Calu3 (cell line): Measurements from ENCODE around the gene NARS2. TPM values are rescaled to one million over a fixed set of nuclear protein-coding genes. Genes with fewer than 3 reads are reported as not detected.

Experiments
- BruUV-seq: library from RNA; stranded (reverse); fragments of 400-500 nt; replicated peaks from 2 replicates; lab custom pipeline; 2021; lab: Mats Ljungman, UMichigan
- CTCF ChIA-PET: fragments of 300-600 bp; sonication (Branson Sonifier 250); formaldehyde crosslinking; loops from one replicate; lab custom pipeline; 2022; ENCODE audit warnings: antibody characterized with exemption; lab: Charles Lee
- DNase-seq: peaks from one replicate; pipeline ENCODE4 v3.0.0; 2022
- H3K27ac Mint-ChIP-seq: one replicate; pipeline ENCODE4 v1.8.0; 2022; ENCODE audit warnings: mixed read lengths; ENCODE audit not compliant: unreplicated experiment
- H3K27me3 Mint-ChIP-seq: one replicate; pipeline ENCODE4 v1.8.0; 2022; ENCODE audit warnings: mixed read lengths; ENCODE audit not compliant: unreplicated experiment
- H3K36me3 Mint-ChIP-seq: one replicate; pipeline ENCODE4 v1.8.0; 2022; ENCODE audit warnings: mild to moderate bottlenecking, moderate library complexity, mixed read lengths; ENCODE audit not compliant: insufficient read depth, unreplicated experiment
- H3K4me1 Mint-ChIP-seq: one replicate; pipeline ENCODE4 v1.8.0; 2022; ENCODE audit warnings: mild to moderate bottlenecking, low read depth, mixed read lengths; ENCODE audit not compliant: unreplicated experiment
- H3K4me3 Mint-ChIP-seq: one replicate; pipeline ENCODE4 v1.8.0; 2022; ENCODE audit warnings: mild to moderate bottlenecking, low read depth, moderate library complexity, mixed read lengths; ENCODE audit not compliant: unreplicated experiment
- H3K9me3 Mint-ChIP-seq: one replicate; pipeline ENCODE4 v1.8.0; 2022; ENCODE audit warnings: low read depth, mixed read lengths; ENCODE audit not compliant: unreplicated experiment
- CTCF ChIP-seq: fragments of 200-600 bp; IDR thresholded peaks from one replicate; pipeline ENCODE4 v1.8.0; 2022; ENCODE audit warnings: antibody characterized with exemption; ENCODE audit not compliant: unreplicated experiment
- intact Hi-C: fragments of 100-400 bp; cut with micrococcal nuclease; formaldehyde crosslinking; loops from one replicate; pipeline ENCODE4 v1.10.0; 2022; ENCODE audit not compliant: unreplicated experiment
- total RNA-seq: library from RNA; stranded (reverse); gene quantifications from 2 replicates; pipeline ENCODE4 v1.2.3, GENCODE V29; 2022

Gene NARS2
- total RNA-seq, 1 experiment from 2014 or later: 17.8 TPM

DNA sequence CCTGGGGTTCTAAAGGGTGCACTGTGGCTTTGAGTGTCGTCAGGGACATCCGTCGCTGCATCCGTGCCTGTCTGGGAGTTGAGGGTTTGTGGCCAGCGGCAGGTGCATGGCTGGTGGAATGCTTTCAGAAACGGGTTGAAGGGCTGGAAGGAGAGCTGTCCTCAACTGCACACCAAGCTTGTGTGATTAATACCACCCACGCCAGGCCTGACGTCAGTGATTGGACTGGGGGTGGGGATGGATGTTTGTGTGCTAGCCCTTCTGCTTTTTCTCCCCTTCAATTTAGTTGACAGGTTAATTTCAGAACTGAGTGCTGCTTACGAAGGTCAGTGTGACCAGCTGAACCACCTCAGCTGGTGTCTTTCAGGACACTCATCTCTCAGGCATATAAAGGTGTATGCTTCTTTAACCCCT, 153.9 kb downstream of the NARS2 start:
- intact Hi-C loops: no loop called here
- no TSS peak for BruUV-seq
- Mint-ChIP-seq H3K9me3 (no peaks in the 10 kb centered on the region), H3K4me1 (peaks cover 32% of the 10 kb centered on the region), H3K4me3 (no peak overlapping the region), H3K27me3 (peaks cover 7% of the 10 kb centered on the region), H3K36me3 (peaks cover 21% of the 10 kb centered on the region), H3K27ac (no peak overlapping the region)
- CTCF ChIA-PET: interaction anchor here (0.7 kb wide), 1 partner anchor 192 kb away, joined by 3 read pairs; no protein-coding TSS in a partner anchor
- TF ChIP-seq CTCF: no peak
- DNase-seq: no peak

DNA sequence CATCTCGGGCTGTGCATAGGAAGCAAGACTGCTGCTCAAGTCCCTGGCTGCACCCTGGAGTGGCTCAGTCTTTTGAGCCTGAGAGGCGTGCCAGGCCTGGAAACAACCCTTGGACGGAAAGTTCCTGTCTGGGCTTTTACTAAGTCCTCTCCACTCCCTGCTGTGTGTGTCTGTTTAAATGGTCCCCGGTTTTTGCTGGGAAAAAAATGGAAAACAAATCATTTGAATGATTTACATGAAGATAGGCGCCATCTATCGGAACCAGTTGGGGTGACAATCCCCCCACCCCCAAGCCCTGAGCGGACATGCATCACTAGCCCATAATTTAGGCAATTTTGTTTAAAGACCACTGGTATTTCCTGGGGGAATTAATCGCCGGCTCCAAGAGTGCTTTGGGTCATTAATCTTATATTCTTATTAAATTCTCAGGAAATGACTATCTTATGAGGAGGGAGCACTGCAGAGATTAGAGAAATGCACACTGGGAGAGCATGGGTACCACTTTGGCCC, 154.4 kb downstream of the NARS2 start:
- peaks cover 21% of the 10 kb centered on the region for H3K36me3 Mint-ChIP-seq
- BruUV-seq: no TSS peak

DNA sequence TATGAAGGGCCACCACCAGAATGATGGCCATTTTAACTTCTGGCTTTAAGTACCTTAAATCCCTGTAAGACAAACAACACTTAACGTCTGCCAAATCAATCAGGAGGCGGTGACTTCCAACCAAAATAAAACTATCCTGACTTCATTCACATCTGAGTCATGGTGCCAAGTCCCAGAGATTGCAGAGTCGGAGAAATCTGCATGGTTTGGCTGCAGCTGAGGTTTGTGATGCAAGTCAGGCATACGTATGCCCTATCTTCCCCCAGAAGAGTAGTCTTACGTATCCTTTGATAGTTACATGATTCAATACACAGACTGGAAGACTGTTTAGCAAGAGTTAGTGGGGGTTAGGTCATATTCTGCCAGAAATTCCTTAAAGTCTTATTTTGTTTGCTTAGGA, 155.3 kb downstream of the NARS2 start:
- peak overlapping the region; percentile 93 for H3K4me3 Mint-ChIP-seq
- DNase-seq: no peak
- intact Hi-C loops: loop anchor here (2.0 to 5.0 kb wide), 2 partner anchors 143 to 191 kb away; no protein-coding TSS in a partner anchor
- peaks cover 21% of the 10 kb centered on the region for H3K36me3 Mint-ChIP-seq
- peaks cover 36% of the 10 kb centered on the region for H3K4me1 Mint-ChIP-seq
- H3K27me3 Mint-ChIP-seq: peaks cover 7% of the 10 kb centered on the region
- no peak overlapping the region for H3K27ac Mint-ChIP-seq
- CTCF ChIA-PET: interaction anchor here (0.8 to 1.8 kb wide), 3 partner anchors 69 to 191 kb away, joined by 3 to 4 read pairs (median 3); no protein-coding TSS in a partner anchor
- TF ChIP-seq CTCF: no peak
- no TSS peak for BruUV-seq
- no peaks in the 10 kb centered on the region for H3K9me3 Mint-ChIP-seq

More for the DNA sequence above, 154.4 kb downstream of the NARS2 start:
- H3K4me1 Mint-ChIP-seq: peaks cover 36% of the 10 kb centered on the region
- TF ChIP-seq CTCF: no peak
- peak overlapping the region; percentile 22 for H3K4me3 Mint-ChIP-seq
- CTCF ChIA-PET: interaction anchor here (0.7 kb wide), 1 partner anchor 192 kb away, joined by 3 read pairs; no protein-coding TSS in a partner anchor
- peaks cover 7% of the 10 kb centered on the region for H3K27me3 Mint-ChIP-seq
- peak; percentile 69 for DNase-seq
- H3K9me3 Mint-ChIP-seq: no peaks in the 10 kb centered on the region
- intact Hi-C loops: no loop called here
- H3K27ac Mint-ChIP-seq: peak overlapping the region; percentile 28

DNA sequence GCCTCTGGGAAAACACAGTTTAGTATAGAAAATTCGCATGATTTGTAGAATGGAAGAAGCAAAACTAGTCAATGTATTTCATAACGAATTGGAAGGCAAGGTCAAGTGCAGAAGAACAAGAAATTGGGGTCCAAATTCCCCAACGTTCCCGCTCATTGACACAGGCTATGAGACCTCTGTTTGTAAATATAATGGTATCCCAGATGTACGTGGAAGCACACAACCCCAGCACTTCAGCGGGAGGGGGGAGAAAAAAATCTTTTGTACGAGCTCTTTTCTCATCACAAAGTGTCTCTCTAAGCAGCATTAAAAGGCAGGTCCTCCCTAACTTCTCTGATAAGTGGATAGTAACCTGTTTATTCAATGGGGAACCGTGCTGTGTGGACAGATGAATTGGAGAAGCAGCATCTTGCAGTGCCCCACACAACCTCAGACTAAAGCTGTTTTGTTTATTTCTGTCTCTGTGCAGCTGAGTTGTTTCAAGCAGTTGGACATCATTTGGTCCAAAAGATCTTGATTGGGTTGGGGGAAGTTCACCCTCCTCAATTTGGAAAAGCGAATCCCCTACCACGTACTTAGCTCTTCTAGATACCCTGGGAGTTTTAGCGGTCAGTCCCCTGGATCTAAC, 156.0 kb downstream of the NARS2 start:
- Mint-ChIP-seq H3K27ac (peak overlapping the region; percentile 65), H3K4me3 (peak overlapping the region; percentile 93), H3K27me3 (peaks cover 7% of the 10 kb centered on the region), H3K36me3 (peaks cover 21% of the 10 kb centered on the region), H3K9me3 (no peaks in the 10 kb centered on the region), H3K4me1 (peaks cover 36% of the 10 kb centered on the region)
- intact Hi-C loops: loop anchor here (2.0 to 5.0 kb wide), 2 partner anchors 144 to 190 kb away; no protein-coding TSS in a partner anchor
- CTCF ChIA-PET: interaction anchor here (0.8 to 1.8 kb wide), 3 partner anchors 68 to 191 kb away, joined by 3 to 4 read pairs (median 3); no protein-coding TSS in a partner anchor
- BruUV-seq: TSS peak; percentile 83
- TF ChIP-seq CTCF: no peak
- DNase-seq: no peak
